SKM-1 (cell line): ENCODE data around the gene MAP4K4.
"Not testable (repeated sequence)": the region's sequence is repeated elsewhere in the genome, so short reads cannot be mapped to it uniquely, and the experiment has no call there.

Experiments
- DNase-seq: peaks from one replicate; lab custom pipeline; 2025; ENCODE audit not compliant: unreplicated experiment; lab: John Stamatoyannopoulos, UW

MAP4K4 gene

DNA sequence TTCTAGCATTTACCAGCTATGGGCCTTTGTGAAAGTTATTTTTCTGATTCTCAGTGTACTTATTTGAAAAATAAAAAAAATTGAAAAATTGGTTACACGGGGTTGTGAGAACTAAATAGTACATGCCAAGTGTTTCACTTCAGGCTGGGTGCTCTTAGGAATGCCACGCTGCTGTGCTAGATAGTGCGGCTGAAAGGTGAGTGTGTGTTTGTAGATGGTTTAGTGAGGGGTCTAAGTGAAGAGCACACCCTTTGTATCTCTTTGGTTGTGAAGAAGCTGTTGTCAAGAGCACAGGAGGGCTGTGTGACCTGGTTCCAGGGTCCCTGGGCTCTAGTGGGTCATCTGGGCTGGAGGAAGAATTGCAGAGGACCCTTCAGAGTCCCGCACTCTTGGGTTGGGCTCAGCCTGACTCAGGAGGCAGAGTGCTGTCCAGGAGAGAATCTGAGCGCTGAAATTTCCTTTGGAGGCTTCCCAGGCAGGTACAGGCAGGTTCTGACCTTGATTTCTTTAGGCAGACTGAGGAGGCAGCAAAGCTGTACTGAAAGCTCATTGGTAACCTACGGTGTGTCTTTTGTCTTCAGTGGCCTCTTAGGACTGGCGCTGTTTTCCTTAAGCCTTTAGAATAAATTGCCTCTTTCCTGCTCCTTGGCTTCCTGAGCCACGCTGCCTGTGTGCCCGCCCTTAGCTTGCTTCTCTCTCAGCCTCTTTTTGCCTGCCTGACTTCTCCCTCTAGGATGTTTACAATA, 44.4 kb downstream of the MAP4K4 start:
- no peak for DNase-seq

DNA sequence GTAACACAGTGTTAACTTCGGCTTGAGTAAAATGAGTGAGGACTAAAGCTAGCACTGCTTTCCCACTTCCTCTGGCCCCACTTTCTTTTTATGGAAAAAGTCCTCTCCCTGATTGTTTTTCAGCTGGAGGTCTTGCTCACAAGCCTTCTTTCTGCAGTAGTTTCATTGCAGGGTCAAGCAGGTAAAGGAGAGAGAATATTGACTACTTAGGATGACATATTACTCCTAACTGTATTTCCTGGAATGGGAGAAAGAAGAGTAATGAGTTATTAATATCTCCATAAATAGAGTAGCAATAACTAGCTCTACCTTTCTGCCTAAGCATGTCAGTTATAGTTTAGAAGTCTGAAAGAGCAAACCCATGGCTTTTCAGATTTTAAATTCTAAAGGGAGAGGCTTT, 45.0 kb downstream of the MAP4K4 start:
- no peak for DNase-seq

DNA sequence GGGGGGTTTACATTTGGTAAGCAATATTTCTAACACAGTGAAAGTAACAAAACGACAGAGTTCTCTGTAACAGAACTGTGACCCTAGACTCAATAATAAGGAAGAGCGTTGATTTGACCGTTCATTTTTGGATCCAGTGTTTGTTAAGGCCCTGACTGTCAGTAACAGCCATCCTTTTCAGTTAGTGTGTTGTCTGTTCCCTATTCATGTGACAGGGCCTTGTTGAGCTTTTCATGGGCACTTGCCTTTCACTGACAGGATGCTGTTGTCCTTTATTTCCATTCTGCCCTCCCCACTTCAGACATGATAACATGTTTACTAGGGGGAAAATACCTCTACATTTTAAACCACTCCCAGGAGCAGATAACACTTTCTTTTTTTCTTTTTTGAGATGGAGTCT, 45.8 kb downstream of the MAP4K4 start:
- DNase-seq = no peak

DNA sequence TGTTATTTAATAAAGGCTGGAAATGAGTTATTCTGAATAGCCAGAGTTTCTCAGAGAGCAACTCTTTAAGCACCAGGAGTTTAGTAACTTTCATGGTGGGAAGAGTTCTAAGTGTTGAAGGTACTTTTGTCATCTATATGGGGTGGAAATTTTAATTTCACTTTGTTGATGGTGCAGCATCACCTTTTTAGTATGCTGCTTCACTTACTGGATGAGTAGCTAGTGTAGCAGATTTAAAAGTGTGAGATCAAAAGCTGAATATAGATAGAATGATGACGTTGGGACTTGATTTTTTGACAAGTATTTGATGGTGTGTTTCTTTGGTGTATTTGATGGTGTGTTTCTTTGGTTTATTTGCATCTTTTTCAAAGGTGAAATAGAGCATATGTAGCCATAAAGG, 47.3 kb downstream of the MAP4K4 start:
- DNase-seq = no peak

DNA sequence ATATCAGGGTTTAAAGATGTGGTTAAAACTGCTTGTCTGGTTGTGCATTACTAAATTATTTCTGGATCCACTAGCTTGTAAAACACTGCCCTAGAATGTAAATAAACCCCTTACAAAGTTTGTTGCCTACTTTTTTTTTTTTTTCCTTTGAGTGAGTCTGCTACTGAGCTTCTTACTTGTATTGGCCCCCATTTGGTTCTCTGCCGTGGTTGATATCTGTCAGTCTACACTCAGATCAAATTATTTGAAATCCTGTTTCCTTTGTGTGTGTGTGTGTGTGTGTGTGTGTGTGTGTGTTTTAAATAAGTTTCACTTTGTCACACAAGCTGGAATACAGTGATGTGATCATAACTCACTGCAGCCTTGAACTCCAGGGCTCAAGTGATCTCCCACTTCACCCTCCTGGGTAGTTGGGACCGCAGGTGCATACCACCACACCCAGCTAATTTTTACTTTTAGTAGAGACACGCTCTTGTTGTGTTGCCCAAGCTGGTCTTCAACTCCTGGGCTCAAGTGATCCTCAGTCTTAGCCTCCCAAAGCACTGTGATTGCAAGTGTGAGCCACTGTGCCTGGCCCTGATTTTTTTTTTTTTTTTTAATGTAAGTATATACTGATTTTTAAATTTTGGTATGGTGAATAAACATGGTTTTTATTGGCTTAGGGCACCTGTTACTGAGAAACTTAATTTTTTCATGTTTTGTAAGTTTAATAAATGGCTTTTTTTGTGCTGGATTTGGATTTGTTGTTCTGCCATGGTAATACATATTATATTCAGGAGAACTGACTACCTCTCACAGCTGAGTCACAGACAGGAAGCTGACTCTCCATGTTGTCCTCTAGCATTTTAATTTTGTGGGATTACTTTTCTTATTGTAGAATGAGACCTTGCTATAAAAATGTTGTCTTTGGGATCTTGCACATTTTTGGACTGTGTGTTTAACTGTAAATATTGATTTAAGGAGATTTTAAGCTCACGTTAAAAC, 48.5 kb downstream of the MAP4K4 start:
- DNase-seq = no peak

DNA sequence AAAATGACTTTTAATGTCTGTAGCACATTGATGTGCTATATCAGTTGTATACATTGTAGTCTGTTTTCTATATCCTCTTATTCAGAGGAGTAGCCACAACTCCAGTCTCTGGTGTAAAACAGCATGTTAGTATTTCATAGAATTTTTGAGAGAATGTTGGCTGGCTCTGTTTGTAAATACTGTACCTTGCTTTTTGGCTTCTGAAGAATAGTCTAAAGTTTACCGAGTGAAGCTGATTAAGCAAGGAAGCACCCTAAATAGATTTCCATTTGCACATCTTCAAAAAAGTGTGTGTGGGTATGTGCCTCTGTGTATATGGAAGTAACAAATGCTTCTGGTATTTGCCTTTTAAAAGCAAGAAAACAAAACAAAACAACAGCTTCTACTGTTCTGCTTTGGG, 50.5 kb downstream of the MAP4K4 start:
- no peak for DNase-seq

DNA sequence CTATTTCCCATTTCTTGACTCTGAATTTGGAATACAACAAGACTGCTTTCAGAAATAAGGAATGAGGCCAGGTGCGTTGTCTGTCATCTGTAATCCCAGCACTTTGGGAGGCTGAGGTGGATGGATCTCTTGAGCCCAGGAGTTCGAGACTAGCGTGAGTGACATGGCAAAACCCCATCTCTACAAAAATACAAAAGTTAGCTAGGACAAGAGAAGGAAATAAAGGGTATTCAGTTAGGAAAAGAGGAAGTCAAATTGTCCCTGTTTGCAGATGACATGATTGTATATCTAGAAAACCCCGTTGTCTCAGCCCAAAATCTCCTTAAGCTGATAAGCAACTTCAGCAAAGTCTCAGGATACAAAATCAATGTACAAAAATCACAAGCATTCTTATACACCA, 51.0 kb downstream of the MAP4K4 start:
- DNase-seq = not testable (repeated sequence)

DNA sequence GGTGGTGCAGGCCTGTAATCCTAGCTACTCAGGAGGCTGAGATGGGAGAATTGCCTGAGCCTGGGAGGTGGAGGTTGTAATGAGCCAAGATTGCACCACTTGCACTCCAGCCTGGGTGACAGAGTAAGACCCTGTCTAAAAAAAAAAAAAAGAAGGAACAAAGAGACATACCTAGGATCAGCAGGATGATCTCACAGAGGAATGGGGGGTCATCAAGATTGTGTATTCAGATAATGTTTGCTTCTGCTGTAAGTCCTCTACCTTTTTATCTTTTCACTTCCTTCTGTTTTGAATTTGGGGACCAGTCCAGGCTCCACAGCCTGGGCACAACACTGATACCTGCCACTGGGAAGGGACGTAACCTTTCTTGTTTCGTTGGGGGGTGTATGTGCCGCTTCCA, 53.2 kb downstream of the MAP4K4 start:
- DNase-seq = no peak

DNA sequence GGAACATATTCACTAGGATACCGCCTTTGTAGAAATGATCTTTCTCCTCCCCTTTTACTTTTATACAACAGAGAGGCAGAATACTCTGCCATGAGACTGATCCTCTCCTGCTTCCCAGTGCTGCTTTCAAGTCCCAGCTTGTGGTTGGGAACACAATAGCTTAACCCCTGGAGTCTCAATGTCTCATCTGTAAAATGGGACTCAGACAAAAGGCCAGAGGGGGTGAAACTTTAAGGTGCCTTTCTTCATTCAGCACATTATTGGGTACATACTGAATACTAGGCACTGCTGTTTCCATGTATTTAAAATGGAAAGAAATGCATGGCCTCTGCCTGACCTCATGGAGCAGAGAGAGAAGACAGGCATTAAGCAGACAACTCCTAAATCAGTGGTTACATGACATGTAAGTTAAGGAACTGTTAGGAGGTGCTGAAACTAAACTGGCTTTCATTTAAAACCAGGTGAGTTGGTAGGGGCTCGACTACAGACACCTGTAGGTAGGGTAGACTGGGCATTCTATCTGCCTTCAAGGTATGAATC, 53.8 kb downstream of the MAP4K4 start:
- no peak for DNase-seq

DNA sequence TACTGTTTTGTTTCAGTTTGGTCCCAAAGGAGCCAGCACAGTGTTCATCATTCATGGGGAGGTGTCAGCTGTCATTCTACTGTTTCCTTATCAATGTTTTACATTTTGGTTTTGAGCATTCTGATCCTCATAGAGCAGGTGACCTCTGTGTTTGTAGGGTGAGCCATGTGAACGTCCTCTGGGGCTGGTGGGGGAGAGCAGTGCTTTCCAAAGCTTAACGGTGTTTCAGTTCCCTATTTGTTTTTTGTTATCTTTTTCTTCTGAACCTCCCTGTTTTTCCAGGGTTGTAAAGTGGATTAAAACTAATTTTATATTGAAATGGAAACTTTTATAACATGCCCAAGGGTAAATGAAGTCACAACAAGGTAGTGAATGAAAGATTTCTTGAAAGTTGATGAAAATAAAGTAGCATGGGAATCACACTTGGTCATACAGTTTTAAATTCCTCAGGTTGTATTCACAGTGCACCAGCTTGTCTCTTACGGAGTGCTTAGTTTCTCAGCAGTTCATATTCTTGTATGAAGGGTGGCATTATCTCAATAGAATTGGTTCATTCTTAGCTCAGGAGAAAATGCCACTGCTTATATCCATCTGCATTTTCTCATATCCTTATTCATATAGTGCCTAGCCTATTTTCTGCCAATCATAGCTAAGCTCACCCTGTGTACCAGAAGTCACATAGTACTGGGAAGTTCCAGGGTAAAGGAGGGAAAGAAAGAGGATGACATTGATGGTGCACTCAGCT, 54.5 kb downstream of the MAP4K4 start:
- no peak for DNase-seq

DNA sequence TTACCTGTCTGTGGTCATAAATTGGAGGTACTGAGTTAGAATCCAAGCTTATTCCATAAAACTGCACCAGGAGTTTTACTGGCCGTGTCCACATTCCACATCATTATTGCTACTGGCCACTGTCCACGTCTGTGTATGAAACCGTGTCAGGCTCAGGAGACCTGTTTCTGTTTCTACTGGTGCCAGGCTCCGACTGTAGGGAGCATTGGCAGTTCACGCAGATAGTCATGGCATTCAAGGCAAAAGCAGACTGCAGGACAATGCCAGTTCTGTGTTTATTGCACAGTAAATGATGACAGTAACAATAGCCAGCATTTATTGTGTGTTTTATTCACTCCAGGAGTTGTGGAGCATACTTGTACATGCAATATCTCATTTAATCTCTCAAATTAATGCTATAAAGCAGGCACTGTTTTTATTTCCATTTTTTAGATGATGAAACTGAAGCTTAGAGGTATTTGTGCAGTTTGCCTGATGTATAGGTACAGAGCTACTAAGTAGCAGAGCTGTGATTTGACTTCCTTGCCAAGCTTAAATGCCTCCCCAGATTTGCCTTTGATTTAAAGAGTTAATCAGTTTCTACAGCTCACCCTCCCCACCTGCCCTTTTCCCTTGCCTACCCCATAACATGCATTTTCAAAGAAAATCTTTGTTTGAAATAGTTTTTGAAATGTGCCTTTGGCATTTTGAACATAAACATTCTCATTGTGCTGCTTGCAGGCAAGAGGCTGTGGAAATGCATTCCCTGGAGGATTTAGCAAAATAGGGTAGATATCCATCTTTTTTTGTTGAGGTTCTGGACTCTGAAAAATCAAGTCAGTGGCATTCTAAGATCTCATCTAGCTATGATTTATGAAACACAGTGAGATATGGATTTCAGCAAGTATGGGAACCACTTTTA, 55.5 kb downstream of the MAP4K4 start:
- no peak for DNase-seq

DNA sequence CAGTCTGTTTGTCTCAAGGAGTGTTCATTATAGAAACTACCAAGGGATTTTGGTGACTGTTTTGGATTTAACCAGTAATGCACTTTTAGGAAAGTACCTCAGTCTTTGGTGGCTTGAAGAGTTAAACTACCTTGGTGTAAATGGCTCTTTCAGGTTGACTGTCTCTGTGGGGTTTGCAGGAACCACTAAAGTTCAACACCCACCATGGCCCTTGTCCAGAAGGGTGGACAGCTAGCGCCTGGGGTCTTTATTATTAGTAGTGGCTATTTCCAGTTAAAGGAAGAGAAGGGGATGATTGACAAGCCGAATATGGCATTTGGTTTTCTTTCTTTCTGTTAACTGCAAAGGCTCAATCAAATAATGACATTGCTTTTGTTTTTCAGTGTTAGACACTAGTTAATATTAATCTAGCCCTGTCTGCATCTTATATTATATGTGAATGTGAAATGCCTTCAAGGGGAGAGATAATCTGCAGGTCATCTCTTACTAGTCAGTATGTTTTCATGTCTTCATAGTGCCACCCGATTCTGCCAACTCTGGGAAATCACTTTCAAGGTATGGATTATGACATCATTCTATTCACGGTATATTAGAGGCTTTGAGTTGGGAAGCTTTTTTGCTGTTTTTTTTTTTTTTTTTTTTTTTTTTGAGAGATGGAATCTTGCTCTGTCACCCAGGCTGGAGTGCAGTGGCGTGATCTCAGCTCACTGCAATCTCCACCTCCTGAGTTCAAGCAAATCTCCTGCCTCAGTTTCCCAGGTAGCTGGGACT, 56.4 kb downstream of the MAP4K4 start:
- DNase-seq = no peak

DNA sequence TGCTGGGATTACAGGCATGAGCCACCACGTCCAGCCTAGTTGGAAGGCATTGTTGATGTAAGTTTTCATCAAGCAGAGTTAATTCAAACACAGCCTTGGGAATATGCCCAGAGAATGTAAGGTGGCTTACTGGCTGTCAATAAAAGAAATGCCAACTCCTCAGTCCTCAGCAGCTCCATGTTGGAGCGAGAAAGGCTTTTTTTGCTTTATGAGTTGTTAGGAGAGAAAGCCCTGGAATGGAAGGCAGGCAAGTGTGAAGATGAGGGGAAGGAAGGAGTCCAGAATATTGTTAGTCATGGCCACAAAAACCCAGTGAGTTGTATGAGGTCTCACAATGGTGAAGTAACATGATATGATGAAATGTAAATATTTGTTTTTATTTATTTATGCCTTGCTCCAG, 57.1 kb downstream of the MAP4K4 start:
- no peak for DNase-seq

DNA sequence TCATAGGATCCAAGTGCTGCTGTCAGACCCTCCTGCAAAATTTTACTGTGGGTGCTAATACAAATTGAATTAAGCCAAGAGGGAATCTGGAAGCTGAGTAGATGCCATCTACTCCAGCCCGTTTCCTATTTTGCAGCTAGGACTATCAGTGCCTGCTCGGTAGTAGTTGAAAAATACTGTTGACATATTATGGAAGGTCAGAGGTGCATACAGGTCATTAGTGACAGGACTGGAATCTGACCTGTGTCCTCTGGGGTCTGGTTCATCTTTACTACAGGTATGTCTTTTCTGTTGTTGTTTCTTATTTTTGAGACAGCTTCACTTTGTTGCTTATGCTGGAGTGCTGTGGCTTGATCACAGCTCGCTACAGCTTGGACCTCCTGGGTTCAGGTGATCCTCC, 58.8 kb downstream of the MAP4K4 start:
- DNase-seq = no peak

DNA sequence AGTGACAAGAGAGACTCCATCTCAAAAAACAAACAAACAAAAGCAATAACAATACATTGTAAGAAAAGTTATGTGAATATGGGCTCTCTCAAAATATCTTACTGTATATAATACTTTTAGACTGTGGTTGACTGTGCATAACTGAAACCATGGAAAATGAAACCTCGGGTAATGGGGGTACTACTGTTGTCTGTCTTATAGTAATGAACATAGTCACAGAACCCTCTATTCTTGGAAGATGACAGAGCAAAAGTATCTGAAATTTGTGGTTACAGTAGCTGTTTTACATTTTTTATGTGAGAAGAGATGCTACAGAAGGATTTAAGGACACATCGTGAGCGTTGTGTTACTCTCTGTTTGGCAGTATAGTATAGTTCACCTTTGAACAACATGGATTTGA, 60.5 kb downstream of the MAP4K4 start:
- DNase-seq = no peak

DNA sequence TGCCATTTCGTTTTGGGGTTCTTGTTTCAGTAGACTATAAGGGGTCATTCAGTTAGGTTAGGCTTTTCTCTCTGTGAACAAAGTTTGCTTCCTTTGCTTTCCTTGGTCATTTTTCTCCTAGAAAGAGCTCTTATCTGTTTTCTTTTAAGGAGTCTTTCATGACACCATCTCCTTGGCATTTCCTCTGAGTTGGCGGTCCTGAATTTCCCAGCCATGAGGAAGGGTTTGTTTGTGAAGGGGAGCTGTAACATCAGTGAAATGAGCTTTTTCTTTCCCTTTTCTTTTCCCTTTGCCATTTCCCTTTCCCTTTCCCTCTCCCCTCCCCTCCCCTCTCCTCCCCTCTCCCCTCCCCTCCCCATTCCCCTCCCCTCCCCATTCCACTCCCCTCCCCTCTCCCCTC, 61.7 kb downstream of the MAP4K4 start:
- DNase-seq = no peak

DNA sequence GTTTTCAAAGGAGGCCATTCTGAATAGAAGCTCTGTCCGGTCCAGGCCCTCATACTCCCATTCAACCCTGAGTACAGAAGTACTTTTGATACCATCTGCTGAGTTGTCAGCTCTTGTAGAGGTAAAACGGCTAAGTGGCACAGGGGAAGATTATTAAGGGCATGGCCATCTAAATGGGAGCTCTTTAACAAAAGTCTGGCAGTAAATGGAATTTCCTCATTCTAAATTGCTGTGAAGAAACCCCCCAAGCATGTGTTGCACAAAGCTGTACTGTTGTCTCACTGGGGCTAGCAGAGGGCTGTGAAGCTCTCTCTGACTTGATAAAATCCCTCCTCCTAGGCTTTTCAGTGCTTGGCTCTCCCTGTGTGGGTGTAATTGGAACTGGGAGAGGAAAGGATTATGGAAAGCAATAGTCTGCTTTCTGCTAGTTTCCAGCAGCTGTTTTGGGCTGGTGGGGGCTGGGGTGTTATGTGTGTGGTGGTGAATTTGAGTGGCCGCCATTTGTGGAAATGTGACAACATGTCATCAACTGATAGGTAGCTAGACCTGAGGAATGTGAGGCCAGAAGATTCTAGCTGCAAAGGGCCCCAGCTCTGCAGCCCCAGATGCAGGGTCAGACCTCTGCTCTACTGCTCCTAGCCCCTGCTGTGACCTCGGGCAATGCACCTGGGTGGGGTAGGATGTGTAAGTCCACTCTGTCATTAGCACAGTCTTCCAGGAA, 65.1 kb downstream of the MAP4K4 start:
- no peak for DNase-seq

DNA sequence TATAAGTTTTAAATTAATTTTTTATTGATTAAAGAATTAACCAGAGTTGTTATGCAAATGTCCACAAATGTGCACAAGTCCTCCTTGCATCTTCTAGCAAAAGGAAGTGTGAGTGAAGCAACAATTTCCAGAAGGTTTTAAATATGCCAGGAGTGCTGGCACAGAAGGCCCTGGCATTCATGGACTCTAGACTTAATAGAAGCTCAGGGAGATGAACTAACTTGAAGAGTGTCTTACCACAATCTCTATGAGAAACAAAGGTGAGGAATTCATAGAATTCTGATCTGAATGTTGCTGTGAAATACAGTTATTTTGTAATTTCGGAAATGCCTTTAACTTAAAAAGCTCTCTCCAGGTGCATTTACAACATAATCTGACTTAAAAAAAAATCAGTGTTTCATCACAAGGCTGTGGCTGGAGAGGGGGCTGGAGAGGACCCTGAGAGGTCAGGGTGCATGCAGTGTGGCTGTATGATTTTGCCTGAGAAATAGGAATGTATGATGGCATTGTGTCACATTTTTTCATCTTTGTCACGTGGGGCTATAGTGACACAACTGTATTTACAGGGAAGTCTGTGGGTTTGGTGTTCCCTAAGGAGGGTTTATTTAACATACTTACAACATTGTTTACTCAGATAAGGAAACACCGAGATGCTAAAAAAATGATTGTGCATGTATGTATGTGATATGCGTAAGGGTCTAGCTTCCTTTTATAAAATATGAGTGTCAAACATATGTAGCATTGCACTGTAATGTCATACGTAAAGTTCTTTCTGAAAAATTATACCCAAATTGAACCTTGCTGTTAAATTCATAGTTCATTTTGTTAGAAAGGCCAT, 66.2 kb downstream of the MAP4K4 start:
- DNase-seq = no peak
